Measurements from ENCODE around the gene ING4.

The ING4 gene

DNA sequence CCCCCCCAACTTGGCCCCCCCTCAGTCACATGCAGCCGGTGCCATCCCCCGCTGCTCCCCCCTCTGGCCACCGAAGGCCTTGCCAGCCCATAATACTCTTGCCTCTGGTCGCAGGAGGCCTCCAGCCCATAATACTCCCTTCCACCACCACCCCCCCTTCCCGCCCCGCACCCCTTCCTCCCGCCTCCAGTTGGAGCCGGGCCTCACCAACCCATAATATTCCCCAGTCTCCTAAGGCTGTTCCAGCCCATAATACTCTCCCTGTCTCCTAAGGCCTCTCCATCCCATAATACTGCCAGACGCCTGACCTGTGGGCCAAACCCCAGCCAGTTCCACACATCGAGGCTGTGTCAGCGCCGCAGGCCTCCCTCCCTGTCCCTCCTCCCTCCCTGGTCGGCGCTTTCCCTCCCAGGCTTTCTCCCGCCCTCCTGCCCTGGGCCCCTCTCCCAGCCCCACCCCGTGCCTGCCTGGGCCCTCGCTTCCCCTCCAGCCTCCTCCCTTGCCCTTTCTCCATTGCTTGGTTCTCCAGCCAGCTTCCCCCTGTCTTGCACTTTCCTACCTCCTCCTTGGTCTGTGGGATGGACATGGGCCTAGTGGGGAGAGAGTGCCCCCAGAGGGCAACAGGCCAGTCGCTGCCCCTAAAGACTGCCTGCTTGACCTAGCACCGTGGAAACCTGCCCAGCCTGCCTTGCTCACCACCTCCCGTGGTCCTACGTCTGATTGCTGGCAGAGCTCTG is 49.0 kb downstream of the ING4 start:
- no peak for TF ChIP-seq Cebpa-rat (IDR thresholded peaks at IDR 0.05)
- peak overlapping the region; percentile 9 to 92 (median 47); a peak in 19 of 22 replicates for H3K4me2 ChIP-seq

DNA sequence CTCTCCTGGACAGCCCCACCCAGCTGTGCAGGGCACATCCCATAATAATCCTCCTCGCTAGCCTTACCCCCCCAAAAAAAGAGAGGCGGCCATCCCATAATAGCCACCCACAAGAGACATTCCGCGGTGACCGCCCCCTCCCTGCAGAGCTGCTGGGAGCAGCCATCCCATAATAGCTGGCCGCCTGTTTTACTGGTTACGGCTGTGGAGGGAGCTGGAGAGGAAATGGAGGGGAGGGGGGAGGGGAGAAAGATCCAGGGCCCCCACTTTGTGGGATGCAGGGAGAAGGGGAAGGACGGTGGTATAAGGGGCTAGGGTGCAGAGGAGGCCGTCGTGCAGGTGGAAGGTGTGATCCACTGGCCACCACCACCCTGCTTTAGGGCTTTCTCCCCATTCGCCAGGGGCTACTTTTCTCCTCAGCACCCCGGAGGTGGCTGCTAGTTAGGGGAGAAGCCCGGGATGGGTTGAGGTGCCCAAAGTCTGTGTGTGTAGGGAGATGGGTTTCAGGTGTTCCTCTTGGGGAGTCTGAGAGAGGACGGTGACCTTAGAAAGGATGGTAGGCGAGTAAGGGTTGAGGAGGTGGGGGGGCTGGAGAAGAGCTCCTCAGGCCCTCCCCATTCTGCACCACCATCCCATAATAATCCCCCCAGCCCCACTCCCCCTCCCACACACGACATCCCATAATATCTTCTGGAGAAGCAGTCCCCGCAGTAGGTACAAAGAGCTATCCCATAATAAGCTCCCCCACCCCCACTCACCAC is 49.7 kb downstream of the ING4 start:
- peaks cover 0 to 2% (median 0%) of the 10 kb centered on the region in 11 experiments; a peak in 1 of 22 replicates for H3K36me3 ChIP-seq
- H3K4me2 ChIP-seq: peak overlapping the region; percentile 90 to 99 (median 96)
- peak overlapping the region; percentile 20 to 59 (median 31); a peak in 13 of 20 replicates for H3K4me3 ChIP-seq
- no peaks in the 10 kb centered on the region for H3K27me3 ChIP-seq
- no peaks in the 10 kb centered on the region for H3K9me3 ChIP-seq (replicated peaks in 1 of 11)
- TF ChIP-seq Cebpa-rat (IDR thresholded peaks at IDR 0.05): no peak
- peak overlapping the region; percentile 59 to 96 (median 79) for H3K27ac ChIP-seq
- H3K4me1 ChIP-seq: peaks cover 68 to 88% (median 78%) of the 10 kb centered on the region in 10 experiments
- H3K9ac ChIP-seq: peak overlapping the region; percentile 56 to 86 (median 69); a peak in 21 of 22 replicates
- H4K20me1 ChIP-seq: peaks cover 0 to 2% (median 0%) of the 10 kb centered on the region in 11 experiments; a peak in 1 of 22 replicates

More for the DNA sequence above, 49.0 kb downstream of the ING4 start:
- Histone ChIP-seq H3K9ac (peak overlapping the region in 10 of 11 experiments; percentile 28 to 78 (median 53); a peak in 15 of 22 replicates), H3K27ac (peak overlapping the region; percentile 39 to 86 (median 67)), H4K20me1 (peaks cover 0 to 3% (median 0%) of the 10 kb centered on the region in 11 experiments; a peak in 1 of 22 replicates), H3K27me3 (no peaks in the 10 kb centered on the region), H3K4me1 (peaks cover 68 to 88% (median 77%) of the 10 kb centered on the region in 10 experiments), H3K36me3 (peaks cover 0 to 9% (median 3%) of the 10 kb centered on the region in 11 experiments; a peak in 4 of 22 replicates), H3K9me3 (replicated peaks in 1 of 11) (no peaks in the 10 kb centered on the region), H3K4me3 (no peak overlapping the region)

DNA sequence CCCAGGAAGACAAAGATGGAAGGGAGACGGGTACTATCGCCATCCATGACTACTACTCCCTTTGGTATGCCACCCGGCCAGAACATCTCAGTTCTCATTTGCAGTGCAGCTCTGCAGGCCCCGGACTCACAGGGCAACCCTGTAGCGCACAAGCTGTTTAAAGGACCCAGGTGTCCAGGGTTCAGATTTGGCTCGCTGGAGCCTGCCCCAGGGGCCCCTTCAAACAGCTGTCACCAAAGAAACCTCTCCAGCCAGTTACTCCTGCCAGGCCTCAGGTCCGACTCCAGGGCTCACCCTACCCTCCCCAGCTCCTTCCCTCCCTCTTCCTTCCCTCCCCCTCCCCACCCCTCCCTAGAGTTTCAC is 50.3 kb downstream of the ING4 start:
- Histone ChIP-seq H4K20me1 (no peaks in the 10 kb centered on the region), H3K4me1 (peaks cover 69 to 88% (median 78%) of the 10 kb centered on the region in 10 experiments), H3K27ac (peak overlapping the region in 8 of 11 experiments; percentile 41 to 96 (median 80); a peak in 16 of 22 replicates), H3K4me2 (peak overlapping the region; percentile 90 to 99 (median 96)), H3K4me3 (peak overlapping the region in 7 of 10 experiments; percentile 6 to 34 (median 26); a peak in 4 of 20 replicates), H3K27me3 (no peaks in the 10 kb centered on the region), H3K36me3 (no peaks in the 10 kb centered on the region), H3K9ac (peak overlapping the region in 10 of 11 experiments; percentile 12 to 86 (median 62); a peak in 16 of 22 replicates), H3K9me3 (replicated peaks in 1 of 11) (no peaks in the 10 kb centered on the region)
- TF ChIP-seq Cebpa-rat (IDR thresholded peaks at IDR 0.05): no peak

DNA sequence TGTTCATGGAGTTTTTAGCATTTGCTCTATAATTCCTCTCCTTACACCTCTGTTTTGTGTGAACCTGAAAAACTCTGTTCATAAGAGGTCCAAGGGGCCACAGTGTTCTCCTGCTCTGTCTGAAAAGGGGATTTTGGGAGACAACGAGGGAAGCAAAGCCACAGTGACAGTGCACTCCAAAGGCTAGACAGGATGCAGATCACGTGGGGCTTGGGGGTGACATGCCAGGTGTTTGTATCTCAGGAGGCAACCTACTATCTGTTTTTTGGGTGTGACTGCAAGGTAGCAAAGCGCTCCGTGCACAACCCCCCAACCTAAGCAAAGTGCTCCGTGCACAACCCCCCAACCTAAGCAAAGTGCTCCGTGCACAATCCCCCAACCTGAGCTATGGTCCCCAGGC is 50.7 kb downstream of the ING4 start:
- peak overlapping the region in 10 of 11 experiments; percentile 12 to 86 (median 62); a peak in 15 of 22 replicates for H3K9ac ChIP-seq
- peak overlapping the region; percentile 90 to 99 (median 96) for H3K4me2 ChIP-seq
- H3K9me3 ChIP-seq (replicated peaks in 1 of 11): no peaks in the 10 kb centered on the region
- TF ChIP-seq Cebpa-rat (IDR thresholded peaks at IDR 0.05): no peak
- H3K27me3 ChIP-seq: no peaks in the 10 kb centered on the region
- peaks cover 71 to 86% (median 78%) of the 10 kb centered on the region in 10 experiments for H3K4me1 ChIP-seq
- peak overlapping the region in 5 of 10 experiments; percentile 6 to 34 (median 23); a peak in 3 of 20 replicates for H3K4me3 ChIP-seq
- H3K36me3 ChIP-seq: no peaks in the 10 kb centered on the region
- no peaks in the 10 kb centered on the region for H4K20me1 ChIP-seq
- peak overlapping the region in 9 of 11 experiments; percentile 7 to 96 (median 80); a peak in 17 of 22 replicates for H3K27ac ChIP-seq

DNA sequence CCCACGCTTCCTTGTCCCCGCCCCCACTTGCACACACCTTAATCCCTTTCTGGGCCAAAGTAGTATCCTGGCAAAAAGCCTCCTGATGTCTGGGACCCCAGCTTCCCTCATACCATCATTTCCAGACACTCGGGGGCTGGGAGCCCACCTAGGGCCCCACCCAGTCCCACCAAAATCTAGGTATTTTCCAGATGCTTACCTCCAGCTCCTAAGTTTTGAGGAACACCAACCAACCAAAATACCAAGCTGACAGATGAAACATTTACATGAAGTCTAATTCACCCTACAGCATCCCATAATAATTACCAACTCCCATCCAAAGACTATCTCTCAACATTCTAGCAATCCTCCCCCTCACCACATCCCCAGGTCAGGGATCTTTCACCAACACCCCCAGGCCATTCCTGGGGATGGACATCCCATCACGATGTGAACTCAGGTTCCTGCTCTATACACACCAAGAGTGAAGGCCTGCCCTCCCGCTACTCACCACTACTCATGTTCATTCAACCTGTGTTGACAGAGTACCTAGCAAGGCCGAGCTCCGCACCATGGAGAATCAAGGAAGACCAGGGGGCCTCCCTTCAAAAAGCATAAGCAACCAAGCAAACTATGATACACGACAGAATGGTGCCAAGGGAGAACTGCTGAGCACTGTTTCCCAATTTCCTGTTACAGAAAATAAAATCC is 54.2 kb downstream of the ING4 start:
- H3K4me1 ChIP-seq: peaks cover 63 to 77% (median 74%) of the 10 kb centered on the region in 10 experiments
- no peak overlapping the region for H3K4me3 ChIP-seq
- peaks cover 23 to 25% (median 24%) of the 10 kb centered on the region in 11 experiments; a peak in 21 of 22 replicates for H4K20me1 ChIP-seq
- TF ChIP-seq Cebpa-rat (IDR thresholded peaks at IDR 0.05): no peak
- peak overlapping the region in 9 of 11 experiments; percentile 27 to 99 (median 61); a peak in 13 of 22 replicates for H3K4me2 ChIP-seq
- peak overlapping the region in 9 of 11 experiments; percentile 0 to 90 (median 52); a peak in 14 of 22 replicates for H3K27ac ChIP-seq
- no peaks in the 10 kb centered on the region for H3K27me3 ChIP-seq
- no peaks in the 10 kb centered on the region for H3K9me3 ChIP-seq (replicated peaks in 1 of 11)
- H3K9ac ChIP-seq: peak overlapping the region in 1 of 11 experiments; percentile 36; a peak in 1 of 22 replicates
- peaks cover 0 to 20% (median 9%) of the 10 kb centered on the region in 11 experiments; a peak in 12 of 22 replicates for H3K36me3 ChIP-seq

DNA sequence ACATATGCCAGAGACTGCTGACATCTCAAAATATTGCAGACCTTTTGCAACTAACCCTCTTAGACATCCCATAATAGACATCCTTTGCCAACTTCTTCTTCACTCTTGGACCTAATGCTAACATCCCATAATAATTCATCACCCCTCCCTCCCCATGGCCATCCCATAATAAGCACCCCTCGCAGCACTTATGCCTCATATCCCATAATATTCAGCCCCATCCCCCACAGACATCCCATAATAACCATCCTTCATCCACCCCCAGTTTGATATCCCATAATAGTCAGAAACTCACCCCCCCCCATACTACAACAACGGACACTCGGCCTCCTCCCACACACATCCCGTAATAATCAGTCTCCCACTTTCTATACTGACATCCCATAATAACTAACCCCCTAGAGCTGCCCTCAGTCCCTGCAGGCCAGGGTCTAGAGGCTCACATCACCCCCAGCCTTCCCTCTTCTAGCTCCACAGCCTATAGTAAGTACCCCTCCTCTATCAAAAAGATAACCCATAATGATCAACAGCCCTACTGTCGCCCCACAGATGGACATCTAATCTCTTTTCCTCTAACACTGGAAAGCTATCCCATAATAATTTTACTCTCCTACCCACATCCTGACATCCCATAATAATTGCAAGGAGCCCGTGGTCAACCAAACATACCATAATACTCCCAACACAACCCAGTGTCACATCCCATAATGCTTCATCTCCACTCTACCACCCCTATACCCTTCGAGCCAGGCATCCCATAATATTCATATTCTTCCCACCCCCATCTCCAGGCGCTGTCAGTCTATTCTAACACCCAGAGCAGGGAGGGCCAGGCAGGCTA is 54.9 kb downstream of the ING4 start:
- Histone ChIP-seq H3K9me3 (replicated peaks in 1 of 11) (no peaks in the 10 kb centered on the region), H3K27me3 (no peaks in the 10 kb centered on the region), H3K4me1 (peaks cover 64 to 78% (median 75%) of the 10 kb centered on the region in 10 experiments), H3K4me2 (peak overlapping the region; percentile 20 to 99 (median 60); a peak in 19 of 22 replicates), H3K9ac (peak overlapping the region in 3 of 11 experiments; percentile 19 to 69 (median 48); a peak in 5 of 22 replicates), H4K20me1 (peaks cover 26 to 32% (median 30%) of the 10 kb centered on the region in 11 experiments; a peak in 21 of 22 replicates), H3K27ac (peak overlapping the region in 10 of 11 experiments; percentile 0 to 90 (median 54); a peak in 17 of 22 replicates), H3K36me3 (peaks cover 0 to 23% (median 9%) of the 10 kb centered on the region in 11 experiments; a peak in 12 of 22 replicates), H3K4me3 (no peak overlapping the region)
- TF ChIP-seq Cebpa-rat (IDR thresholded peaks at IDR 0.05): no peak

DNA sequence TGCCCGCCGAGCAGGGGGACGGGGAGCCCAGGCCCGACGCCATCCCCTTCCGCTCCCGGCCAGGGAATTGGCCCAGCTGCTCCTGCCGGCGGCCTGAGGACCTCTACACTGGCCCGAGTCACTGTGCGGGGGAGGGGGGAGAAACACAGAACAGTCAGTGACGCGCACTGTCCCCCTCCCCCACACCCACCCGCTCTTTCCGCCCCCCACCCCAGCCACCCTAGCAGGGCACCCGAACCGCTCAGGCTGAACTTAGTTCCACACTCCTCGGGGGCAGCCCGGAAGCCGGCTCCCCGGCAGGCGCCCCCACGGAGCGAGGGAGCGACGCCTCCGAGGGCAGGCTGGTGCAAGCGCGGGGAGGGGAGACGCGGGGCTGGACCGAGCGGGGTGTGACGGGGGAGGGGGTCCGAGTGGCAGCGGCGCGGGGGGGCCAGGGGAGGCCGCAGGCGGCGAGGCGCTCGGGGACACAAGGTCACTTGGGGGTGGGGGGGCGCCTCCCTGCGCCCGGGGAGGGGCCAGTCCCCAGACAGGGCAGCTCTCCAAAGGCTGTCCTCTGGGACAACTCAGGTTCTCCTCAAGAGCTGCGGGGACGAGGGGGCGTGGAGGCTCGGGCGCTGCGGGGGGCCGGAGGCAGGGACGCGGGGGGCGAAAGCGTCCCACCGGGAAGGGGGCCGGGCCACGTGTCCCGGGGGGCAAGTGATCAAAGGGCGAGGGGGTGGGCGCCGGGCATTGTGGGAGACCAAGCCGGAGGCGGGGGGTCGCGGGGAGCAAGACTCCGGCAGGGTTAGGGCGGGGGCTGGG is 56.4 kb downstream of the ING4 start:
- Histone ChIP-seq H3K4me3 (peak overlapping the region; percentile 72 to 97 (median 88)), H3K27ac (peak overlapping the region; percentile 81 to 92 (median 87)), H4K20me1 (peaks cover 40 to 46% (median 44%) of the 10 kb centered on the region in 11 experiments; a peak in 21 of 22 replicates), H3K4me1 (peaks cover 64 to 77% (median 74%) of the 10 kb centered on the region in 10 experiments), H3K27me3 (no peaks in the 10 kb centered on the region), H3K9me3 (replicated peaks in 1 of 11) (no peaks in the 10 kb centered on the region), H3K36me3 (peaks cover 11 to 36% (median 23%) of the 10 kb centered on the region in 11 experiments), H3K4me2 (peak overlapping the region; percentile 96 to 100 (median 99)), H3K9ac (peak overlapping the region; percentile 82 to 92 (median 87))
- TF ChIP-seq Cebpa-rat (IDR thresholded peaks at IDR 0.05): no peak

Measured in BLaER1 treated with 17β-estradiol and CSF1 and Interleukin-3, amounts not matched to agents 10 nM and 100 nM (cell line).